Body of pancreas (tissue), 4 donors: ENCODE results near the gene TFRC. TPM values are rescaled to one million over a fixed set of nuclear protein-coding genes. Genes with fewer than 3 reads are reported as not detected.

Experiments
- ATAC-seq: fragments of 150-250 bp; one replicate; pipeline ENCODE4 v1.9.1; 2016
- DNase-seq, 4 donors: peaks; one replicate each; pipeline ENCODE4 v3.0.0-alpha.2; 2019
- H3K27ac ChIP-seq, 4 donors: fragments of 200-600 bp; sonication (generic); 1 replicate in 3 of 4; 2 replicates in 1 of 4; pipeline versions ENCODE4 v1.5.1 to v1.6.1; 2016 to 2019; ENCODE audit warnings: mild to moderate bottlenecking in 1 of 4, mixed read lengths in 1 of 4, moderate library complexity in 1 of 4
- H3K27me3 ChIP-seq, 2 donors: fragments of 200-600 bp; sonication (generic); one replicate each; pipeline ENCODE4 v1.6.0; 2016; ENCODE audit warnings: mild to moderate bottlenecking in 1 of 2
- H3K36me3 ChIP-seq, 2 donors: fragments of 200-600 bp; sonication (generic); replicated peaks in 1 of 2; 2 replicates each; pipeline ENCODE4 v1.5.1; 2016; ENCODE audit warnings: low read depth in 2 of 2; ENCODE audit not compliant: insufficient read depth in 1 of 2
- H3K4me1 ChIP-seq: fragments of 200-600 bp; sonication (generic); one replicate; pipeline ENCODE4 v1.6.0; 2016
- H3K4me3 ChIP-seq, 2 donors: fragments of 200-600 bp; sonication (generic); 1 replicate in 1 of 2; 2 replicates in 1 of 2; pipeline ENCODE4 v1.5.1; 2016 to 2019
- H3K9me3 ChIP-seq, 3 donors: fragments of 200-600 bp; sonication (generic); 1 replicate in 2 of 3; 2 replicates in 1 of 3; pipeline ENCODE4 v1.5.1; 2016
- CTCF ChIP-seq, 7 experiments: fragments of 450-650 bp in 4 of 7; fragments of 200-600 bp in 3 of 7; sonication (generic) in 3 of 7; IDR thresholded peaks; one replicate each; pipeline ENCODE4 v1.5.1; 2016 to 2019; ENCODE audit warnings: antibody characterized with exemption in 7 of 7
- POLR2A ChIP-seq, 3 donors: fragments of 450-650 bp; IDR thresholded peaks; one replicate each; pipeline ENCODE4 v1.6.1; 2016; ENCODE audit warnings: antibody characterized with exemption in 3 of 3, mild to moderate bottlenecking in 2 of 3
- WGBS, 2 donors: methylation state at CpG; one replicate each; pipeline ENCODE4 v1.1.5; 2017; 5-methylcytosine and 5-hydroxymethylcytosine counted together
- intact Hi-C: fragments of 100-400 bp; cut with DNase I; formaldehyde crosslinking; loops from one replicate; pipeline ENCODE4 v1.15.1; 2023
- total RNA-seq, 2 donors: library from RNA; depleted of rRNA; stranded (reverse); fragments of >200 nt; gene quantifications; one replicate each; pipeline ENCODE4 v1.1.0, GENCODE V29; 2016

TFRC gene
- total RNA-seq, 2 donors from 2014 or later, result 23.6 to 51.7 TPM

DNA sequence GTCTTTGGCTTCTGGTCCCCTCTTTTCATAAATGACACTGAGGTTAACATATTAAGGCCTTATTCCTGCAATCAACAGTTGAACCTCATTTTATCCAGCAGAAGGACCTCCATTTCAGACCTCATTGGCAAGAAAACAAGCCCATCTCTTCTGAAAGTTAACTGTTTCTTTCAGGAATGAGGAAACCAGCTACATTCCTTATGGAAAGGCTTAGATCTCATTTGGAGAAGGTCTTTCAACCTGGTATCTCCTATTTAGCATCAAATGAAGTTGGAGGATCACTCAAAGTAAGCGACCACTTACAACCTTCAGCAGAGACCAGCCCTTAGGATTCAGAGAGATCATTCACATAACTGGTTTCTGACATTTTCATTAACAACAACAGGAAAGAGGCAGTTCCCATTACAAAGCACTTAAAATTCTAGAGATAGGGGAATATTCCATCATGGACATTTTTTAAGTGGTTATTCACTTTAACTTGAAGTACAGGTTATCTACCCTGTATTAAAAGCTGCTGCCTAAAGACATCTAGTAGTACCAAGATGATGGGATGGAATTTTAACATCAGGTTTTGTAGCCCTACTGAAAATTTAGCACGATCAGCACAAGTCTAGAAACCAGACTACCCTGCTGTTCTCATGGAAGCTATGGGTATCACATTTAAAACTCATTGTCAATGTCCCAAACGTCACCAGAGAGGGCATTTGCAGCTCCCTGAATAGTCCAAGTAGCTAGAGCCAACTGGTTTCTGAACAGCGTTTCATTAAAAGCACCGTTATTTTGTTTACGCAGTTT, 30.4 kb downstream of the TFRC start:
- peaks cover 8 to 48% of the 10 kb centered on the region in 2 donors for H3K36me3 ChIP-seq
- no peaks in the 10 kb centered on the region for H3K27me3 ChIP-seq
- no peak overlapping the region for H3K27ac ChIP-seq
- H3K4me3 ChIP-seq, result no peak overlapping the region
- TF ChIP-seq CTCF (IDR thresholded peaks at IDR 0.05) (no peak), POLR2A (IDR thresholded peaks at IDR 0.05) (no peak)
- intact Hi-C loops, result no loop called here
- DNase-seq (no peak), ATAC-seq (no peak)
- peaks cover 9% of the 10 kb centered on the region for H3K4me1 ChIP-seq
- H3K9me3 ChIP-seq, result no peaks in the 10 kb centered on the region
- WGBS, 2 donors, result 93 to 95% methylated on average over 6 of the region's 6 CpGs

DNA sequence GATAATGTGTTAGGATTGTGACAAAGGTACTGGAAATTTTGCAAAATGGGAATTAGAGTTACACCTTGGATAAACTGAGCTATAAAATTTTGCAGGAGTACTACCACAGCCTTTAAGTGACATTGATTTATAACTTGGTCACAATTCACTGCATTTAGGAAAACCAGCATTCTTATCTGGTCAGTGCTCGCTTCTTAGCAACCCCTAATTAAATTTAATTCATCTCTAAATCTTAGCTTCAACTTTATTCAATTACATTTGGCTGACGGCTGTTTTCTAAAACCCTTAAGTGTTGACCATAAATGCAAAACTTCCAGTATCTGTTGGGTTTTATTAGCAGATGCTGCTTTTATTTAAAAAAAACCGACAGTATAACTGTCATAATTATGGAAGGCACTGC, 31.3 kb downstream of the TFRC start:
- no peaks in the 10 kb centered on the region for H3K27me3 ChIP-seq
- intact Hi-C loops, result no loop called here
- 83 to 95% methylated on average over 3 of the region's 3 CpGs for WGBS, 2 donors
- H3K4me1 ChIP-seq, result peaks cover 15% of the 10 kb centered on the region
- ATAC-seq (no peak), DNase-seq (no peak)
- TF ChIP-seq POLR2A (IDR thresholded peaks at IDR 0.05), result no peak
- TF ChIP-seq CTCF (IDR thresholded peaks at IDR 0.05), result no peak
- H3K4me3 ChIP-seq, result no peak overlapping the region
- H3K36me3 ChIP-seq, result peaks cover 8 to 44% of the 10 kb centered on the region in 2 donors
- H3K9me3 ChIP-seq, result no peaks in the 10 kb centered on the region
- H3K27ac ChIP-seq, result no peak overlapping the region

GRCh38 chr3:196049653-196050052, 32.2 kb downstream of the TFRC start:
- ATAC-seq (no peak), DNase-seq (no peak)
- Histone ChIP-seq H3K27me3 (no peaks in the 10 kb centered on the region), H3K9me3 (no peaks in the 10 kb centered on the region), H3K4me1 (peaks cover 15% of the 10 kb centered on the region), H3K36me3 (peaks cover 8 to 35% of the 10 kb centered on the region in 2 donors), H3K4me3 (no peak overlapping the region), H3K27ac (no peak overlapping the region)
- WGBS, 2 donors, result 84 to 89% methylated on average over 11 of the region's 11 CpGs
- TF ChIP-seq POLR2A (IDR thresholded peaks at IDR 0.05) (no peak), CTCF (IDR thresholded peaks at IDR 0.05) (no peak)
- intact Hi-C loops, result no loop called here

DNA sequence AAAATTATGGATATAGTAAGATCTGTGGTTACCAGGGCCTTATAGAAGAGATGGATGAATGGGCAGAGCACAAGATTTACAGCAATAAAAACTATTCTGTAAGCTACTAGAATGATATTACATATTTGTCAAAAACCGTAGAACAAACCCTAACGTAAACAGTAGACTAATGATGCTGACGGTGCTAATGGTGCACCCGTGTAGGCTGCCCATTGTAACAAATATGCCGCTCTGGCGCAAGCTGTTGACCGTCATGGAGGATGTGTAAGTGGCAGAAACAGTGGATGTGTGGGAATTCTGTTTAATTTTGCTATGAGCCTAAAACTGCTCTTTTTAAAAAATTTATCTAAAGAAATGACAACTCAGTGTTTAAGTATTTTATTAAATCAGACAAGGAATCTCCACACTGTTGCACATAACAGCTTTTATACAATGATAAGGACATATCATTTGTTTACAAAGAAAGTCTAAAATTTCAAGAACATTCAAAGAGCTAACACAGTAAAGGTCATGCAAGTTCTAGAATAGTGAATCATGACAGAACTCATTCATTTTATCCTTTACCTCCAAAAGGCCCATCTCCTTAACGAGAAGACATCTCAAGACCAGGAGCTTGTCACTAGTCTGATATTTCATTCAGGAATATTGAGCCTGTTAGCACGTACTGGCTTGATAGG, 32.8 kb downstream of the TFRC start:
- Histone ChIP-seq H3K36me3 (peaks cover 8 to 32% of the 10 kb centered on the region in 2 donors), H3K27me3 (no peaks in the 10 kb centered on the region), H3K4me1 (peaks cover 15% of the 10 kb centered on the region), H3K27ac (no peak overlapping the region), H3K9me3 (no peaks in the 10 kb centered on the region), H3K4me3 (no peak overlapping the region)
- ATAC-seq, result no peak
- 85 to 91% methylated on average over 9 of the region's 9 CpGs for WGBS, 2 donors
- DNase-seq, result no peak
- TF ChIP-seq POLR2A (IDR thresholded peaks at IDR 0.05), result no peak
- TF ChIP-seq CTCF (IDR thresholded peaks at IDR 0.05), result no peak
- intact Hi-C loops, result no loop called here
